SK-N-SH treated with all-trans-retinoic acid at 6 μM for 48 hours (cell line): ENCODE measurements around the gene CALML6.

Experiments
- ATAC-seq: fragments of 200-7000 bp; cut with Tn5 transposase; 3 replicates; pipeline ENCODE4 v1.9.1; 2020; ENCODE audit warnings: mild to moderate bottlenecking, moderate library complexity
- ARNTL ChIP-seq: fragments of 450-650 bp; formaldehyde crosslinking; IDR thresholded peaks from 2 replicates; pipeline ENCODE4 v1.5.0; 2020; ENCODE audit warnings: low read depth, mild to moderate bottlenecking, moderate library complexity, borderline replicate concordance
- BACH2 ChIP-seq: fragments of 250-450 bp; sonication (Bioruptor Pico); IDR thresholded peaks from 2 replicates; pipeline ENCODE4 v1.9.0; 2021; ENCODE audit warnings: mild to moderate bottlenecking, borderline replicate concordance
- CREB5 ChIP-seq: fragments of 250-450 bp; sonication (Bioruptor Pico); IDR thresholded peaks from 2 replicates; pipeline ENCODE4 v1.5.1; 2020; ENCODE audit warnings: low read depth, mild to moderate bottlenecking, moderate library complexity
- CSDC2 ChIP-seq: fragments of 250-450 bp; sonication (Bioruptor Pico); IDR thresholded peaks from 2 replicates; pipeline ENCODE4 v1.5.0; 2020; ENCODE audit warnings: mild to moderate bottlenecking, moderate library complexity
- GLIS3 ChIP-seq: fragments of 250-450 bp; sonication (Bioruptor Pico); IDR thresholded peaks from 2 replicates; pipeline ENCODE4 v1.5.0; 2020; ENCODE audit warnings: mild to moderate bottlenecking, moderate library complexity
- ISL1 ChIP-seq: fragments of 250-450 bp; sonication (Bioruptor Pico); IDR thresholded peaks from 2 replicates; pipeline ENCODE4 v2.1.2; 2022; ENCODE audit warnings: mild to moderate bottlenecking, moderate library complexity
- OSR1 ChIP-seq: fragments of 250-450 bp; sonication (Bioruptor Pico); IDR thresholded peaks from 2 replicates; pipeline ENCODE4 v1.8.0; 2022; ENCODE audit warnings: moderate library complexity, mild to moderate bottlenecking, inconsistent platforms
- POU6F1 ChIP-seq: fragments of 250-450 bp; sonication (Bioruptor Pico); IDR thresholded peaks from 2 replicates; pipeline ENCODE4 v1.8.0; 2021; ENCODE audit warnings: low read depth, mild to moderate bottlenecking, moderate library complexity, borderline replicate concordance
- PPARA ChIP-seq: fragments of 250-450 bp; sonication (Bioruptor Pico); IDR thresholded peaks from 2 replicates; pipeline ENCODE4 v1.5.0; 2020; ENCODE audit warnings: mild to moderate bottlenecking, borderline replicate concordance
- RARB ChIP-seq: fragments of 250-450 bp; sonication (Bioruptor Pico); IDR thresholded peaks from 2 replicates; pipeline ENCODE4 v1.8.0; 2021; ENCODE audit warnings: mild to moderate bottlenecking, moderate library complexity
- TCF4 ChIP-seq: fragments of 250-450 bp; sonication (Bioruptor Pico); IDR thresholded peaks from 2 replicates; pipeline ENCODE4 v1.8.0; 2021; ENCODE audit warnings: mild to moderate bottlenecking, moderate library complexity, borderline replicate concordance
- TOX ChIP-seq: fragments of 250-450 bp; sonication (Bioruptor Pico); IDR thresholded peaks from 2 replicates; pipeline ENCODE4 v1.8.0; 2021; ENCODE audit warnings: mild to moderate bottlenecking, moderate library complexity, borderline replicate concordance
- TSHZ2 ChIP-seq: fragments of 250-450 bp; sonication (Bioruptor Pico); IDR thresholded peaks from 2 replicates; pipeline ENCODE4 v1.5.0; 2020; ENCODE audit warnings: mild to moderate bottlenecking, moderate library complexity
- ZC3H10 ChIP-seq: fragments of 250-450 bp; sonication (Bioruptor Pico); IDR thresholded peaks from 2 replicates; pipeline ENCODE4 v1.5.1; 2021; ENCODE audit warnings: mild to moderate bottlenecking, moderate library complexity
- ZFP3 ChIP-seq: fragments of 250-450 bp; sonication (Bioruptor Pico); IDR thresholded peaks from 2 replicates; pipeline ENCODE4 v1.5.0; 2020; ENCODE audit warnings: mild to moderate bottlenecking, moderate library complexity
- ZFP30 ChIP-seq: fragments of 450-650 bp; formaldehyde crosslinking; IDR thresholded peaks from 2 replicates; pipeline ENCODE4 v1.5.0; 2022; ENCODE audit warnings: mild to moderate bottlenecking, moderate library complexity
- ZNF565 ChIP-seq: fragments of 450-650 bp; formaldehyde crosslinking; conservative IDR thresholded peaks from 2 replicates; pipeline ENCODE4 v1.5.0; 2020; ENCODE audit warnings: low read depth, mild to moderate bottlenecking, moderate library complexity
- ZNF70 ChIP-seq: fragments of 450-650 bp; formaldehyde crosslinking; IDR thresholded peaks from 2 replicates; pipeline ENCODE4 v1.5.0; 2020; ENCODE audit warnings: mild to moderate bottlenecking, moderate library complexity
- ZNF8 ChIP-seq: fragments of 450-650 bp; formaldehyde crosslinking; IDR thresholded peaks from 2 replicates; pipeline ENCODE4 v1.5.0; 2020; ENCODE audit warnings: mild to moderate bottlenecking, moderate library complexity

CALML6 gene

GRCh38 chr1:1920057-1920607 is 5.1 kb downstream of the CALML6 start:
- TF ChIP-seq ZFP30 (CRISPR knock-in tag): no peak
- no peak for TF ChIP-seq ZNF565 (CRISPR knock-in tag)
- TF ChIP-seq TCF4 (CRISPR knock-in tag): no peak
- no peak for TF ChIP-seq GLIS3
- TF ChIP-seq OSR1 (CRISPR knock-in tag): no peak
- no peak for ATAC-seq

GRCh38 chr1:1920608-1921458 is 5.8 kb downstream of the CALML6 start:
- TF ChIP-seq ZNF8: no peak
- TF ChIP-seq ARNTL (CRISPR knock-in tag): no peak
- TF ChIP-seq ISL1 (CRISPR knock-in tag): no peak
- TF ChIP-seq PPARA: no peak
- TF ChIP-seq TOX (CRISPR knock-in tag): no peak
- TF ChIP-seq CSDC2: no peak
- no peak for TF ChIP-seq GLIS3
- TF ChIP-seq BACH2: no peak
- no peak for ATAC-seq

- TF ChIP-seq ZNF8: no peak
- TF ChIP-seq ZNF565 (CRISPR knock-in tag): no peak
- no peak for TF ChIP-seq PPARA
- no peak for TF ChIP-seq ARNTL (CRISPR knock-in tag)
- TF ChIP-seq TCF4 (CRISPR knock-in tag): no peak
- no peak for TF ChIP-seq ISL1 (CRISPR knock-in tag)
- no peak for TF ChIP-seq TSHZ2
- no peak for TF ChIP-seq ZNF70 (CRISPR knock-in tag)
- TF ChIP-seq POU6F1 (CRISPR knock-in tag): no peak
- TF ChIP-seq CREB5 (CRISPR knock-in tag): no peak
- no peak for TF ChIP-seq RARB (CRISPR knock-in tag)
- no peak for ATAC-seq
Observed at GRCh38 chr1:1921459-1921862, 6.4 kb downstream of the CALML6 start.

- no peak for ATAC-seq
Observed at GRCh38 chr1:1921901-1922701, 7.0 kb downstream of the CALML6 start.

More at GRCh38 chr1:1921901-1922701, 7.0 kb downstream of the CALML6 start:
- TF ChIP-seq ZC3H10 (CRISPR knock-in tag) (no peak), BACH2 (no peak), CSDC2 (no peak), ZFP3 (CRISPR knock-in tag) (no peak), RARB (CRISPR knock-in tag) (no peak), PPARA (no peak), ZFP30 (CRISPR knock-in tag) (no peak), CREB5 (CRISPR knock-in tag) (no peak)
- TF ChIP-seq, all 23 proteins: peak for 0
